PFSK-1 (cell line): ENCODE measurements around the gene ACSL6.

Source experiments
- FOXP2 ChIP-seq: optimal IDR thresholded peaks from 2 replicates; pipeline ENCODE3; 2011; ENCODE audit warnings: borderline replicate concordance, control low read depth, inconsistent platforms; ENCODE audit not compliant: insufficient read depth; ENCODE audit errors: extremely low read length, extremely low read depth
- POLR2AphosphoS5 ChIP-seq: IDR thresholded peaks from 2 replicates; pipeline ENCODE4 v1.6.1; 2012; ENCODE audit warnings: low read depth, mild to moderate bottlenecking, control low read depth, low read length, moderate library complexity
- REST ChIP-seq, 2 experiments: IDR thresholded peaks; 2 replicates each; pipeline versions ENCODE4 v1.6.1 to v1.8.0; 2011 to 2012; ENCODE audit warnings: low read depth in 2 of 2, low read length in 2 of 2, control low read depth in 1 of 2, inconsistent platforms in 1 of 2, mild to moderate bottlenecking in 1 of 2, moderate library complexity in 1 of 2; ENCODE audit not compliant: insufficient read depth in 1 of 2
- SIN3A ChIP-seq: IDR thresholded peaks from 2 replicates; pipeline ENCODE4 v1.6.1; 2012; ENCODE audit warnings: mild to moderate bottlenecking, low read length, moderate library complexity, borderline replicate concordance; ENCODE audit not compliant: insufficient read depth
- TAF1 ChIP-seq: IDR thresholded peaks from 2 replicates; pipeline ENCODE4 v1.6.1; 2012; ENCODE audit warnings: low read length, control low read depth, borderline replicate concordance; ENCODE audit not compliant: insufficient read depth

ACSL6 gene

DNA sequence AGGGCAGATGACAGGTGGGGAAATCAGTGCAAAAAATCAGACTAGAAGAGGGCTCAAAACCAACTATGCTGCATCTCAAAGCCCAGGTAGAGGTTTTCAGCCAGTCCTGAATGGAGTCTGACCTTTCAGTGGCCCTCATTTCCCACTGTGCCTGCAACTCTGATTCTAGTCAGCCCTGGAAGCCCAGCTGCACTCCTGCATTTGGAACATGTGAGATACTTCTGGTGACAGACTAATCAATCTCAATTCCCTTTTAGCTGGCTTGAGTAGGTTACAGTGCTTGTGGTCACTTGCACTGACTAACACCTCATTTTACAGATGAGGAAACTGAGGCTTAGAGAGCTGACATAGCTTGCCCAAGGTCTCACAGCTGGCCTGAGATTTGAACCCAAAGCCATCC, 7.9 kb upstream of the ACSL6 start:
- TF ChIP-seq FOXP2 (no peak), TAF1 (no peak), POLR2AphosphoS5 (no peak), REST (IDR thresholded peaks at IDR 0.05; ENCODE audit: insufficient read depth in 1 of 2, low read depth in 2 of 2, low read length in 2 of 2) (no peak), SIN3A (no peak)

DNA sequence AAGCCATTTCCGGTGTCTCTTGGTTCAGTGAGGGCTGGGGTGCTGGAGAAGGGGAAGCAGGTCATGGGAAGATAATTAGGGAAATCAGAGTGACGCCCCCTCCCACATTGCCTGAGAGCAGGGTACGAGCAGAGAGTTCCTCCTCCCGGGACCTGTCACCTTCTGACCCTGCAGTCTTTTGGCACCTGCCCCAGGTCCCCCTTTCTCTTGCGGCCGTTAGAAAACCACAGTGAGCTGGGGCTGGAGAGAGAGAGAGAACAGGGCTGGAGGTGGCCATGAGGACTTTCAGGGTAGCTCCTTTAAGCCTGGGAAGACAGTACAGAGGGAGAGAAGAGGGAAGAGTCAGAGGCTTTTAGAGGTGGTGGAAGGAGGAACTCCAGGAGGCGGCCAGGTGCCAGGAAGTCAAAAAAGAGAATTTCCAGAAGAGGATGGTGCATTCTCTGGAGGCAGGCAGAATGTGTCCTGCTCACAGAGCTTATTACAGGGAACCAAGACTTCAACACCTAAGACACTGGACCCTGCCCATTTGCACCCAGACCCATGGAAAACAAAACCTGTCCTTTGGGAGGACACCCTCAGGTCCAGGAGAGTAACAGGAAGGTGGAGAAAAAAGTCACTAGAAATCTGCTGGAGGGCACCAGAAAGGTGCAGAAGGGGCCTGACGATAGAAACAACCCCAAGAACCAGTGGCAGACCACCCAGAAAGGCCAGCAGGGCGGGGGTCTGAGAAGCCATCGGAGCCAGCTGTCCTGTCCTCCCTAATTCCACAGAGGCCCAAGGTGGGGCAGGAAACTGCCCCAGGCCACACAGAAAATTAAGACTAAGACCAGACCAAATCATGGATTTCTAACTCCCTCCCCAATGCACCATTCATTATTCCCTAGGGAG, 6.5 kb upstream of the ACSL6 start:
- TF ChIP-seq TAF1 (no peak), REST (IDR thresholded peaks at IDR 0.05; ENCODE audit: insufficient read depth in 1 of 2, low read depth in 2 of 2, low read length in 2 of 2) (no peak), SIN3A (no peak), POLR2AphosphoS5 (no peak), FOXP2 (no peak)

DNA sequence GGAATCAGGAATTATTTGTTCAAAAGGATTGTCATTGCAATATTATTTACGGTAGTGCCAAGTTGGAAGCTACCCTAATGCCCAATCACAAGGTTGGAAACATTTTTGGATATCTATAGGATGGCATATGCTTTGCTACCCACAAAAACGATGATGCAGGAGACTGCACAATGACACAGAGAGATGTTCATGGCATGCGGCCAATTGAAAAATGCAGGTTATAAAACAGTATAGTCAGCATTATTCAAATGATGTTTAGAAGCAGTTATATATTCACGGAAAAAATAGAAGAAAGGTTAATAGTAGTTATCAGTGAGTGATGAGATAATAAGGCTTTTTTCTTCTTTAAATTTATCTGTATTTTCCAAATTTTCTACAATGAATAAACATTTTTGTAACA, 5.9 kb upstream of the ACSL6 start:
- TF ChIP-seq POLR2AphosphoS5, result no peak
- no peak for TF ChIP-seq REST (IDR thresholded peaks at IDR 0.05; ENCODE audit: insufficient read depth in 1 of 2, low read depth in 2 of 2, low read length in 2 of 2)
- no peak for TF ChIP-seq TAF1
- TF ChIP-seq SIN3A, result no peak
- no peak for TF ChIP-seq FOXP2

- no peak for TF ChIP-seq POLR2AphosphoS5
- no peak for TF ChIP-seq TAF1
- no peak for TF ChIP-seq SIN3A
- no peak for TF ChIP-seq REST (IDR thresholded peaks at IDR 0.05; ENCODE audit: insufficient read depth in 1 of 2, low read depth in 2 of 2, low read length in 2 of 2)
- TF ChIP-seq FOXP2, result no peak
These were observed 5.3 kb upstream of the ACSL6 start for GRCh38 chr5:132016721-132017250.
